GM19438 (cell line): ENCODE data around the gene ZMAT5.

ENCODE experiments used
- ATAC-seq: cut with Tn5 transposase; IDR thresholded peaks from one replicate; pipeline ENCODE4 v1.9.1; 2021; ENCODE audit warnings: low read depth; ENCODE audit not compliant: unreplicated experiment

Gene ZMAT5

GRCh38 chr22:29766632-29767170 is at the start of gene ZMAT5:
TSS of gene ZMAT5 (minus strand) at chr22:29767007. CDS start at chr22:29748544, 18,463 bp downstream.
- peak; percentile 89 for ATAC-seq

GRCh38 chr22:29816539-29816938 is 49.7 kb upstream of the ZMAT5 start:
- ATAC-seq = no peak

GRCh38 chr22:29816128-29816527 is 49.3 kb upstream of the ZMAT5 start:
- ATAC-seq = no peak

- ATAC-seq = no peak
Observed at GRCh38 chr22:29815580-29815979, 48.8 kb upstream of the ZMAT5 start.

GRCh38 chr22:29814003-29814402 is 47.2 kb upstream of the ZMAT5 start:
- ATAC-seq = no peak

GRCh38 chr22:29813563-29813962 is 46.8 kb upstream of the ZMAT5 start:
- no peak for ATAC-seq

- no peak for ATAC-seq
Observed at GRCh38 chr22:29813126-29813525, 46.3 kb upstream of the ZMAT5 start.

- no peak for ATAC-seq
Observed at GRCh38 chr22:29811377-29811776, 44.6 kb upstream of the ZMAT5 start.

GRCh38 chr22:29810216-29810615 is 43.4 kb upstream of the ZMAT5 start:
- ATAC-seq = no peak

GRCh38 chr22:29806196-29806595 is 39.4 kb upstream of the ZMAT5 start:
- no peak for ATAC-seq

- ATAC-seq = no peak
Observed at GRCh38 chr22:29804985-29805384, 38.2 kb upstream of the ZMAT5 start.

GRCh38 chr22:29803190-29803589 is 36.4 kb upstream of the ZMAT5 start:
- no peak for ATAC-seq

- ATAC-seq = no peak
Observed at GRCh38 chr22:29801796-29802195, 35.0 kb upstream of the ZMAT5 start.

GRCh38 chr22:29801153-29801552 is 34.3 kb upstream of the ZMAT5 start:
- no peak for ATAC-seq

GRCh38 chr22:29799217-29799680 is 32.4 kb upstream of the ZMAT5 start:
- no peak for ATAC-seq

- ATAC-seq = no peak
Observed at GRCh38 chr22:29798801-29799200, 32.0 kb upstream of the ZMAT5 start.

GRCh38 chr22:29798318-29798717 is 31.5 kb upstream of the ZMAT5 start:
- ATAC-seq = no peak

- ATAC-seq = no peak
Observed at GRCh38 chr22:29797351-29797750, 30.5 kb upstream of the ZMAT5 start.

- ATAC-seq = no peak
Observed at GRCh38 chr22:29795663-29796062, 28.9 kb upstream of the ZMAT5 start.

GRCh38 chr22:29793396-29793795 is 26.6 kb upstream of the ZMAT5 start:
- no peak for ATAC-seq

- no peak for ATAC-seq
Observed at GRCh38 chr22:29790061-29790460, 23.3 kb upstream of the ZMAT5 start.

GRCh38 chr22:29788339-29789279 is 21.8 kb upstream of the ZMAT5 start:
- ATAC-seq = no peak
